ENCODE results near the gene PSMG3.

- TF ChIP-seq POLR2AphosphoS5 (IDR thresholded peaks at IDR 0.05; ENCODE audit: low read depth, low read length) (no peak), SIN3A (IDR thresholded peaks at IDR 0.05; ENCODE audit: borderline replicate concordance, insufficient read depth, low read length) (no peak), TAF1 (IDR thresholded peaks at IDR 0.05; ENCODE audit: borderline replicate concordance, insufficient read depth, low read length) (no peak), FOXP2 (optimal IDR thresholded peaks at IDR 0.05; ENCODE audit: borderline replicate concordance, extremely low read depth, extremely low read length, insufficient read depth) (no peak)
Measured at GRCh38 chr7:1560620-1561031, 9.2 kb downstream of the PSMG3 start.
